ENCODE data around the gene APOL6.

Gene APOL6

GRCh38 chr22:35648066-35649025, at the start of gene APOL6:
APOL6 (plus strand) TSS chr22:35648446; CDS start chr22:35656426, 7,980 bp downstream.
- DNase-seq, result peak; percentile 83

- no peak for DNase-seq
These were observed 48.9 kb upstream of the APOL6 start for GRCh38 chr22:35599364-35599763.

GRCh38 chr22:35600476-35600875, 47.8 kb upstream of the APOL6 start:
- DNase-seq, result no peak

- DNase-seq, result no peak
These were observed 47.1 kb upstream of the APOL6 start for GRCh38 chr22:35601013-35601580.

GRCh38 chr22:35601743-35602615, 46.3 kb upstream of the APOL6 start:
- no peak for DNase-seq

- DNase-seq, result no peak
These were observed 43.5 kb upstream of the APOL6 start for GRCh38 chr22:35604621-35605368.

GRCh38 chr22:35605369-35605680, 42.9 kb upstream of the APOL6 start:
- DNase-seq, result no peak

GRCh38 chr22:35605851-35606481, 42.3 kb upstream of the APOL6 start:
- no peak for DNase-seq

- DNase-seq, result no peak
These were observed 41.3 kb upstream of the APOL6 start for GRCh38 chr22:35606916-35607315.

GRCh38 chr22:35608088-35608487, 40.2 kb upstream of the APOL6 start:
- DNase-seq, result no peak

- no peak for DNase-seq
These were observed 39.0 kb upstream of the APOL6 start for GRCh38 chr22:35609261-35609660.

GRCh38 chr22:35609761-35610160, 38.5 kb upstream of the APOL6 start:
- no peak for DNase-seq

GRCh38 chr22:35610741-35611140, 37.5 kb upstream of the APOL6 start:
- no peak for DNase-seq

- DNase-seq, result no peak
These were observed 36.9 kb upstream of the APOL6 start for GRCh38 chr22:35611200-35611890.

- DNase-seq, result no peak
These were observed 36.2 kb upstream of the APOL6 start for GRCh38 chr22:35611891-35612576.

- no peak for DNase-seq
These were observed 35.3 kb upstream of the APOL6 start for GRCh38 chr22:35612903-35613302.

GRCh38 chr22:35614404-35614803, 33.8 kb upstream of the APOL6 start:
- no peak for DNase-seq

- DNase-seq, result no peak
These were observed 33.1 kb upstream of the APOL6 start for GRCh38 chr22:35615156-35615555.

- DNase-seq, result no peak
These were observed 32.2 kb upstream of the APOL6 start for GRCh38 chr22:35616043-35616442.

- DNase-seq, result no peak
These were observed 31.0 kb upstream of the APOL6 start, which contains the start of gene MB for GRCh38 chr22:35617137-35617755. MB (minus strand) TSS chr22:35617329; CDS start chr22:35617257, 72 bp downstream.

All from activated effector memory CD4-positive, alpha-beta T cell treated with anti-CD3 and anti-CD28 coated beads, Interleukin-2, amount 50 U/mL, for 16 hours (primary cell).